Panc1 (cell line): ENCODE data around the gene CELF1. TPM values are rescaled to one million over a fixed set of nuclear protein-coding genes. Genes with fewer than 3 reads are reported as not detected.

ENCODE experiments used
- ATAC-seq: fragments of 200-7000 bp; cut with Tn5 transposase; 2 replicates; pipeline ENCODE4 v1.9.1; 2020; ENCODE audit warnings: mild to moderate bottlenecking, moderate library complexity
- BruUV-seq: library from RNA; stranded (reverse); fragments of 400-500 nt; replicated peaks from 2 replicates; lab custom pipeline; 2021; lab: Mats Ljungman, UMichigan
- CTCF ChIA-PET: fragments of 300-600 bp; sonication (Branson Sonifier 250); formaldehyde crosslinking; loops from one replicate; lab custom pipeline; 2022; ENCODE audit warnings: antibody characterized with exemption; lab: Charles Lee
- POLR2A ChIA-PET: fragments of 300-600 bp; sonication (Branson Sonifier 250); formaldehyde crosslinking; loops from one replicate; lab custom pipeline; 2022; ENCODE audit warnings: antibody characterized with exemption; lab: Charles Lee
- DNase-seq: peaks from one replicate; pipeline ENCODE4 v3.0.0-alpha.2; 2010; ENCODE audit warnings: low read depth, low spot score
- H3K27ac ChIP-seq: 2 replicates; pipeline ENCODE4 v1.5.1; 2011; ENCODE audit warnings: mild to moderate bottlenecking, low read length, inconsistent platforms
- H3K27me3 ChIP-seq: fragments of 200-500 bp; sonication (Bioruptor generic); 2 replicates; pipeline ENCODE4 v1.6.0; 2014; ENCODE audit warnings: low read length, inconsistent platforms; ENCODE audit not compliant: control insufficient read depth, insufficient read depth
- H3K36me3 ChIP-seq: fragments of 200-500 bp; sonication (Bioruptor generic); 2 replicates; pipeline ENCODE4 v1.5.1; 2014; ENCODE audit warnings: inconsistent platforms, mild to moderate bottlenecking, low read length, moderate library complexity; ENCODE audit not compliant: control insufficient read depth, insufficient read depth
- H3K4me1 ChIP-seq: 2 replicates; pipeline ENCODE4 v1.5.1; 2011; ENCODE audit warnings: inconsistent platforms, mild to moderate bottlenecking, low read length, moderate library complexity; ENCODE audit not compliant: control insufficient read depth, insufficient read depth
- H3K4me3 ChIP-seq, 2 experiments: 2 replicates each; pipeline ENCODE4 v1.5.1; 2011 to 2012; ENCODE audit warnings: low read depth in 2 of 2, low read length in 2 of 2, mild to moderate bottlenecking in 2 of 2, inconsistent platforms in 1 of 2, moderate library complexity in 1 of 2
- H3K9me3 ChIP-seq: fragments of 200-500 bp; sonication (Bioruptor generic); 2 replicates; pipeline ENCODE4 v1.5.1; 2014; ENCODE audit warnings: low read depth, mild to moderate bottlenecking, inconsistent platforms, low read length, moderate library complexity; ENCODE audit not compliant: control insufficient read depth, insufficient read depth
- CTCF ChIP-seq: fragments of 450-650 bp; IDR thresholded peaks from 2 replicates; pipeline ENCODE4 v1.5.1; 2017; ENCODE audit warnings: mild to moderate bottlenecking
- POLR2AphosphoS5 ChIP-seq: IDR thresholded peaks from 2 replicates; pipeline ENCODE4 v1.6.1; 2012; ENCODE audit warnings: mild to moderate bottlenecking, low read depth, low read length, moderate library complexity
- REST ChIP-seq, 2 experiments: IDR thresholded peaks; 2 replicates each; pipeline ENCODE4 v1.6.1; 2011 to 2012; ENCODE audit warnings: low read depth in 2 of 2, control low read depth in 1 of 2, low read length in 1 of 2, mild to moderate bottlenecking in 1 of 2, moderate library complexity in 1 of 2; ENCODE audit not compliant: insufficient read depth in 1 of 2
- SIN3A ChIP-seq: IDR thresholded peaks from 2 replicates; pipeline ENCODE4 v1.6.1; 2012; ENCODE audit warnings: low read depth, mild to moderate bottlenecking, low read length, moderate library complexity, borderline replicate concordance; ENCODE audit not compliant: insufficient read depth
- TCF7L2 ChIP-seq: IDR thresholded peaks from 2 replicates; pipeline ENCODE4 v1.6.1; 2011; ENCODE audit warnings: mild to moderate bottlenecking, low read depth, low read length, inconsistent platforms
- in situ Hi-C: cut with HindIII; loops from 2 replicates; pipeline ENCODE4 v1.10.0; 2016; ENCODE audit warnings: low sequenced_read_pairs, low pct_unique_long_range_greater_than_20kb
- intact Hi-C: fragments of 100-400 bp; cut with micrococcal nuclease; formaldehyde crosslinking; loops from one replicate; pipeline ENCODE4 v1.10.0; 2022; ENCODE audit not compliant: unreplicated experiment
- total RNA-seq: library from RNA; stranded (reverse); gene quantifications from one replicate; pipeline ENCODE4 v1.2.1, GENCODE V29; 2021; ENCODE audit not compliant: unreplicated experiment

CELF1 gene
- total RNA-seq, 1 experiment from 2014 or later: 160 TPM

GRCh38 chr11:47446833-47447232, 106.1 kb downstream of the CELF1 start:
- Histone ChIP-seq H3K36me3 (no peaks in the 10 kb centered on the region), H3K27ac (no peak overlapping the region), H3K4me3 (no peak overlapping the region), H3K9me3 (no peaks in the 10 kb centered on the region), H3K4me1 (no peaks in the 10 kb centered on the region), H3K27me3 (no peaks in the 10 kb centered on the region)
- ATAC-seq (no peak), DNase-seq (no peak)
- ChIA-PET POLR2A (no interaction called here), CTCF (no interaction called here)
- TF ChIP-seq REST (IDR thresholded peaks at IDR 0.05; ENCODE audit: insufficient read depth in 1 of 2, low read depth in 2 of 2, low read length in 1 of 2) (no peak), SIN3A (no peak), TCF7L2 (no peak), CTCF (no peak)
- intact Hi-C loops (no loop called here), in situ Hi-C loops (no loop called here)
- no TSS peak for BruUV-seq

- intact Hi-C loops: no loop called here
- Histone ChIP-seq H3K9me3 (no peaks in the 10 kb centered on the region), H3K36me3 (no peaks in the 10 kb centered on the region), H3K27me3 (no peaks in the 10 kb centered on the region), H3K4me3 (no peak overlapping the region), H3K27ac (no peak overlapping the region), H3K4me1 (no peaks in the 10 kb centered on the region)
- no peak for ATAC-seq
- CTCF ChIA-PET: no interaction called here
- TF ChIP-seq POLR2AphosphoS5 (no peak), TCF7L2 (no peak), CTCF (no peak), SIN3A (no peak), REST (IDR thresholded peaks at IDR 0.05; ENCODE audit: insufficient read depth in 1 of 2, low read depth in 2 of 2, low read length in 1 of 2) (no peak)
- no peak for DNase-seq
- POLR2A ChIA-PET: interaction anchor here (0.6 kb wide), 1 partner anchor 91 kb away, joined by 4 read pairs; no protein-coding TSS in a partner anchor
- no TSS peak for BruUV-seq
- in situ Hi-C loops: no loop called here
Observed at GRCh38 chr11:47445840-47446239, 107.1 kb downstream of the CELF1 start.
